ENCODE data around the gene C1orf21.
A peak's percentile ranks its signal among the peaks of the same experiment; 100 is the strongest.

The C1orf21 gene

DNA sequence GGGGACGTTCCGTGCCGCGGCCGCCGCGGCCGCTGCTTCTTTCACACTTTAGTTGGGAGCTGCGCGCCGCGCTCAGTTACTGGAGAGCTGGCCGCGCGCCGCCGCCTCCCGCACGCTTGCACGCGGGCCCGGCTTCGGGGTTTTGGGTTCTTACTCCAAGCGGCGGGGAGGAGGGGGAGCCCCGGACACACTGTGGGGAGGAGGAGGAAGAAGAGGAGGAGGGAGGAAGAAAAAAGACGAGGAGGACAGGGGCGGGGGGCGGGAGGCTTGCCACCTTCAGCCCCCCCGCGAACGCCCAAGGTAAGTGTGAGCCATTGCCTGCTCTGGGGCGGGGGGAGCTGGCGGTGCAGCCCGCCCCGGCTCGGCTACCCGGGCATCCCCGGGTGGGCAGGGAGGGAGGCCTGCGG is 243 bp downstream of the C1orf21 start:
- Histone ChIP-seq H3K36me3 (ENCODE audit: insufficient read depth, low read length) (no peaks in the 10 kb centered on the region), H3F3A (ENCODE audit: low read depth) (no peaks in the 10 kb centered on the region; the same call in 1 of the 2 replicates), H3K4me2 (ENCODE audit: low read depth, low read length, poor library complexity, severe bottlenecking) (peak overlapping the region; percentile 88), H4K20me1 (ENCODE audit: insufficient read depth, low read length, poor library complexity, severe bottlenecking) (peaks cover 8% of the 10 kb centered on the region), H3K79me2 (ENCODE audit: insufficient read depth, low read length) (peaks cover 28% of the 10 kb centered on the region), H3K4me1 (ENCODE audit: insufficient read depth, low read length, poor library complexity, severe bottlenecking) (peaks cover 28% of the 10 kb centered on the region), H3K9ac (ENCODE audit: low read depth, low read length, poor library complexity, severe bottlenecking) (peak overlapping the region; percentile 73), H2AFZ (ENCODE audit: low read length) (peak overlapping the region; percentile 99), H3K9me2 (replicated peaks; ENCODE audit: low read depth, low read length) (no peaks in the 10 kb centered on the region), H3K27me3 (ENCODE audit: insufficient read depth, low read length, poor library complexity, severe bottlenecking) (peaks cover 17% of the 10 kb centered on the region), H3K9me3 (ENCODE audit: insufficient read depth, low read depth, low read length) (no peaks in the 10 kb centered on the region), H3K4me3 (ENCODE audit: low read length, poor library complexity, severe bottlenecking) (peak overlapping the region; percentile 79)
- TF ChIP-seq CTCF (conservative IDR thresholded peaks at IDR 0.05; ENCODE audit: low read length): no peak
- TF ChIP-seq EZH2phosphoT487 (IDR thresholded peaks at IDR 0.05; ENCODE audit: borderline replicate concordance): no peak

DNA sequence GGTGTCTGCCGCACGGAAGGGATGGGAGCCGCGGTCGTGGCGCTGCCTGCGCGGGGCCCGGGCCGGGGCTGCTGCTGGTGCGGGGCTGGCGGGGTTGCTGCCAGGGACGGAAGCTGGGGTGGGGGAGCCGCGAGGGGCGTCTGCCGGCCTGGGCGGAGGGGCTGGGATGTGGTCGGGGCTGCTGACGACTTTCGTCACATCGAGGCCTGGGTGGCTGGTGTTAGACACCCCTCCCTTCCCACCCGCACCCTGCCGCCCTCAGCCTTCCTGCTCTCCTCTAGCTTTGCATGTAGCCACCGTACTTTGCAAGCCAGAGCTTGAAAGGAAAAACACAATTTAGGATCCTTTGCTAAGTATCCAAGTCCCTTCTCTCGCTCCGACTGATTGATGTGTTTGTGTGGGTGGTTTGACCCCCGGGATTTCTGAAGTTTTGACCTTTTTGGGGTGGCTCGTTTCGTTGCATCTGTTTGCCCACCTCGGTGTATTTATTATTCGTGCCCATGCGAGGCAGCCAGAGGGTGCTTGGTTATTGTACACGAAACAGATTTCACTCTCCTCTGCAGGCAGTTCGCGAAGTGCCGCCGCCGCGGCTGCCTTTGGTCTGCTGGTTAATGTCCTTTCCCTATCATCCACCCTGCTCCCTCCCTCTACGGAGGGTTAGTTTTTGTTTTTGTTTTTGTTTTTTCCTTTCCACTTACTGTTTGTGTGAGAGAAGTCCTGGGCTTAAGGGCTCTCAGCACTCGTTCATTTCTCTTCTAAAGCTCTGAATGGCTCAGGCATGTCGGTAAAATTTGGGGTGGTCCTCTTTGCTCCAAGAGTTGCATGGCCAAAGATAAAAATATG is 868 bp downstream of the C1orf21 start:
- H3K79me2 ChIP-seq (ENCODE audit: insufficient read depth, low read length): peaks cover 29% of the 10 kb centered on the region
- H3K9me3 ChIP-seq (ENCODE audit: insufficient read depth, low read depth, low read length): no peaks in the 10 kb centered on the region
- H3K4me3 ChIP-seq (ENCODE audit: low read length, poor library complexity, severe bottlenecking): peak overlapping the region; percentile 79
- no peaks in the 10 kb centered on the region for H3K36me3 ChIP-seq (ENCODE audit: insufficient read depth, low read length)
- H4K20me1 ChIP-seq (ENCODE audit: insufficient read depth, low read length, poor library complexity, severe bottlenecking): peaks cover 8% of the 10 kb centered on the region
- H3K27me3 ChIP-seq (ENCODE audit: insufficient read depth, low read length, poor library complexity, severe bottlenecking): peaks cover 17% of the 10 kb centered on the region
- H3K9ac ChIP-seq (ENCODE audit: low read depth, low read length, poor library complexity, severe bottlenecking): peak overlapping the region; percentile 73
- H3K4me1 ChIP-seq (ENCODE audit: insufficient read depth, low read length, poor library complexity, severe bottlenecking): peaks cover 28% of the 10 kb centered on the region
- peak overlapping the region; percentile 99 for H2AFZ ChIP-seq (ENCODE audit: low read length)
- H3K9me2 ChIP-seq (replicated peaks; ENCODE audit: low read depth, low read length): no peaks in the 10 kb centered on the region
- H3F3A ChIP-seq (ENCODE audit: low read depth): no peaks in the 10 kb centered on the region; the same call in 1 of the 2 replicates
- peak overlapping the region; percentile 88 for H3K4me2 ChIP-seq (ENCODE audit: low read depth, low read length, poor library complexity, severe bottlenecking)
- TF ChIP-seq CTCF (conservative IDR thresholded peaks at IDR 0.05; ENCODE audit: low read length): no peak
- no peak for TF ChIP-seq EZH2phosphoT487 (IDR thresholded peaks at IDR 0.05; ENCODE audit: borderline replicate concordance)

GRCh38 chr1:184388319-184388889 is 1.6 kb downstream of the C1orf21 start:
- Histone ChIP-seq H3K36me3 (ENCODE audit: insufficient read depth, low read length) (no peaks in the 10 kb centered on the region), H3K4me1 (ENCODE audit: insufficient read depth, low read length, poor library complexity, severe bottlenecking) (peaks cover 28% of the 10 kb centered on the region), H2AFZ (ENCODE audit: low read length) (peak overlapping the region; percentile 99), H3F3A (ENCODE audit: low read depth) (no peaks in the 10 kb centered on the region), H3K27me3 (ENCODE audit: insufficient read depth, low read length, poor library complexity, severe bottlenecking) (peaks cover 17% of the 10 kb centered on the region), H3K4me3 (ENCODE audit: low read length, poor library complexity, severe bottlenecking) (peak overlapping the region; percentile 79), H3K9me2 (replicated peaks; ENCODE audit: low read depth, low read length) (no peaks in the 10 kb centered on the region), H4K20me1 (ENCODE audit: insufficient read depth, low read length, poor library complexity, severe bottlenecking) (peaks cover 8% of the 10 kb centered on the region), H3K4me2 (ENCODE audit: low read depth, low read length, poor library complexity, severe bottlenecking) (peak overlapping the region; percentile 88), H3K9ac (ENCODE audit: low read depth, low read length, poor library complexity, severe bottlenecking) (peak overlapping the region; percentile 73), H3K9me3 (ENCODE audit: insufficient read depth, low read depth, low read length) (no peaks in the 10 kb centered on the region), H3K79me2 (ENCODE audit: insufficient read depth, low read length) (peaks cover 29% of the 10 kb centered on the region)
- TF ChIP-seq EZH2phosphoT487 (IDR thresholded peaks at IDR 0.05; ENCODE audit: borderline replicate concordance) (no peak), CTCF (conservative IDR thresholded peaks at IDR 0.05; ENCODE audit: low read length) (no peak)
